IMR-90 (cell line): ENCODE data around the gene PITPNC1. TPM values are rescaled to one million over a fixed set of nuclear protein-coding genes. Genes with fewer than 3 reads are reported as not detected.

Experiments used
- ATAC-seq: fragments of 200-7000 bp; cut with Tn5 transposase; 2 replicates; pipeline ENCODE4 v1.9.1; 2020; ENCODE audit warnings: low read depth, mild to moderate bottlenecking, moderate library complexity
- BruUV-seq: library from RNA; stranded (reverse); fragments of 400-500 nt; replicated peaks from 2 replicates; lab custom pipeline; 2021; lab: Mats Ljungman, UMichigan
- CTCF ChIA-PET: fragments of 300-600 bp; formaldehyde crosslinking; extraction: SDS; loops from one replicate; lab custom pipeline; 2021; ENCODE audit warnings: antibody characterized with exemption; lab: Yijun Ruan, JAX
- POLR2A ChIA-PET: fragments of 300-600 bp; sonication (Branson Sonifier 250); formaldehyde crosslinking; loops from one replicate; lab custom pipeline; 2022; ENCODE audit warnings: antibody characterized with exemption; ENCODE audit not compliant: unreplicated experiment; lab: Charles Lee
- DNase-seq: peaks from one replicate; pipeline ENCODE4 v3.0.0; 2013
- H2AFZ ChIP-seq: replicated peaks from 2 replicates; pipeline ENCODE3; 2013; ENCODE audit warnings: low read length, mild to moderate bottlenecking; ENCODE audit not compliant: poor library complexity
- H2AK5ac ChIP-seq: 2 replicates; pipeline ENCODE4 v1.6.1; 2013; ENCODE audit warnings: low read depth, low read length, inconsistent platforms
- H2AK9ac ChIP-seq: replicated peaks from 2 replicates; pipeline ENCODE3; 2013; ENCODE audit warnings: mild to moderate bottlenecking, low read depth, low read length, moderate library complexity; ENCODE audit not compliant: poor library complexity
- H2BK120ac ChIP-seq: 2 replicates; pipeline ENCODE4 v1.6.1; 2013; ENCODE audit warnings: low read depth, low read length, inconsistent platforms
- H2BK15ac ChIP-seq: 3 replicates; pipeline ENCODE4 v1.6.1; 2013; ENCODE audit warnings: low read depth, low read length, inconsistent platforms
- H2BK20ac ChIP-seq: 2 replicates; pipeline ENCODE4 v1.6.1; 2013; ENCODE audit warnings: low read depth, mild to moderate bottlenecking, inconsistent platforms, low read length, moderate library complexity
- H2BK5ac ChIP-seq: 2 replicates; pipeline ENCODE4 v1.6.1; 2013; ENCODE audit warnings: mild to moderate bottlenecking, low read depth, low read length, inconsistent platforms; ENCODE audit not compliant: poor library complexity, severe bottlenecking
- H3K14ac ChIP-seq: replicated peaks from 2 replicates; pipeline ENCODE4 v1.6.1; 2013; ENCODE audit warnings: low read depth, low read length, inconsistent platforms
- H3K18ac ChIP-seq: 2 replicates; pipeline ENCODE4 v1.6.1; 2013; ENCODE audit warnings: low read depth, low read length, control low read depth
- H3K23ac ChIP-seq: 2 replicates; pipeline ENCODE4 v1.6.1; 2013; ENCODE audit warnings: low read depth, low read length, inconsistent platforms
- H3K27ac ChIP-seq: 2 replicates; pipeline ENCODE4 v1.5.1; 2013; ENCODE audit warnings: mild to moderate bottlenecking, control low read depth, low read length; ENCODE audit not compliant: insufficient read depth
- H3K27me3 ChIP-seq: 2 replicates; pipeline ENCODE4 v1.6.1; 2013; ENCODE audit warnings: low read length; ENCODE audit not compliant: control insufficient read depth, insufficient read depth
- H3K36me3 ChIP-seq: 2 replicates; pipeline ENCODE4 v1.6.1; 2013; ENCODE audit warnings: low read length, mixed read lengths; ENCODE audit not compliant: control insufficient read depth, insufficient read depth
- H3K4ac ChIP-seq: 2 replicates; pipeline ENCODE4 v1.6.1; 2013; ENCODE audit warnings: low read depth, low read length, inconsistent platforms
- H3K4me1 ChIP-seq: 2 replicates; pipeline ENCODE4 v1.6.1; 2013; ENCODE audit warnings: low read length, mixed read lengths; ENCODE audit not compliant: control insufficient read depth, insufficient read depth
- H3K4me2 ChIP-seq: 2 replicates; pipeline ENCODE4 v1.6.1; 2013; ENCODE audit warnings: low read depth, mild to moderate bottlenecking, control low read depth, low read length, moderate library complexity
- H3K4me3 ChIP-seq: 2 replicates; pipeline ENCODE4 v1.5.1; 2013; ENCODE audit warnings: low read depth, mild to moderate bottlenecking, control low read depth, low read length, moderate library complexity; ENCODE audit not compliant: insufficient read depth
- H3K56ac ChIP-seq: 2 replicates; pipeline ENCODE4 v1.6.1; 2013; ENCODE audit warnings: low read length, inconsistent platforms; ENCODE audit not compliant: insufficient read depth; ENCODE audit errors: extremely low read depth
- H3K79me1 ChIP-seq, 2 experiments: 2 replicates each; pipeline ENCODE4 v1.6.1; 2013; ENCODE audit warnings: low read length in 2 of 2, inconsistent platforms in 1 of 2, low read depth in 1 of 2
- H3K9ac ChIP-seq: 2 replicates; pipeline ENCODE4 v1.6.1; 2013; ENCODE audit warnings: low read depth, low read length, control low read depth
- H3K9me1 ChIP-seq: 2 replicates; pipeline ENCODE4 v1.6.1; 2013; ENCODE audit warnings: low read length, inconsistent platforms; ENCODE audit not compliant: insufficient read depth
- H3K9me3 ChIP-seq: 2 replicates; pipeline ENCODE4 v1.6.1; 2013; ENCODE audit warnings: low read length; ENCODE audit not compliant: control insufficient read depth, insufficient read depth
- H4K20me1 ChIP-seq: 2 replicates; pipeline ENCODE4 v1.6.1; 2013; ENCODE audit warnings: low read length, inconsistent platforms; ENCODE audit not compliant: insufficient read depth
- H4K5ac ChIP-seq: 2 replicates; pipeline ENCODE4 v1.6.1; 2013; ENCODE audit warnings: mild to moderate bottlenecking, low read depth, low read length, control low read depth
- H4K8ac ChIP-seq, 2 experiments: 2 replicates each; pipeline ENCODE4 v1.6.1; 2013; ENCODE audit warnings: low read depth in 2 of 2, low read length in 2 of 2, control low read depth in 1 of 2, inconsistent platforms in 1 of 2
- H4K91ac ChIP-seq: 2 replicates; pipeline ENCODE4 v1.6.1; 2013; ENCODE audit warnings: low read depth, low read length, inconsistent platforms; ENCODE audit not compliant: insufficient read depth
- BHLHE40 ChIP-seq: fragments of 150-350 bp; IDR thresholded peaks from 2 replicates; pipeline ENCODE4 v1.6.1; 2016; ENCODE audit warnings: mild to moderate bottlenecking, low read depth, low read length
- CEBPB ChIP-seq: IDR thresholded peaks from 2 replicates; pipeline ENCODE4 v1.6.1; 2012; ENCODE audit warnings: low read depth, low read length, improper control_type of control experiment
- CHD1 ChIP-seq: IDR thresholded peaks from 2 replicates; pipeline ENCODE4 v1.6.1; 2012; ENCODE audit warnings: low read depth, low read length, improper control_type of control experiment
- FOS ChIP-seq: fragments of 150-350 bp; IDR thresholded peaks from 2 replicates; pipeline ENCODE4 v1.6.1; 2016; ENCODE audit warnings: low read depth, low read length
- MAFK ChIP-seq: IDR thresholded peaks from 2 replicates; pipeline ENCODE4 v1.6.1; 2012; ENCODE audit warnings: low read depth, low read length, improper control_type of control experiment
- MAZ ChIP-seq: IDR thresholded peaks from 2 replicates; pipeline ENCODE4 v1.6.1; 2012; ENCODE audit warnings: low read depth, mild to moderate bottlenecking, low read length, improper control_type of control experiment, moderate library complexity, borderline replicate concordance
- MXI1 ChIP-seq: IDR thresholded peaks from 2 replicates; pipeline ENCODE4 v1.6.1; 2012; ENCODE audit warnings: low read depth, mild to moderate bottlenecking, low read length, moderate library complexity, borderline replicate concordance
- NFE2L2 ChIP-seq: fragments of 150-350 bp; IDR thresholded peaks from 2 replicates; pipeline ENCODE4 v1.6.1; 2016; ENCODE audit warnings: low read depth, mild to moderate bottlenecking, low read length
- POLR2A ChIP-seq: IDR thresholded peaks from 2 replicates; pipeline ENCODE4 v1.6.1; 2012; ENCODE audit warnings: mild to moderate bottlenecking, low read depth, low read length
- RAD21 ChIP-seq: IDR thresholded peaks from 2 replicates; pipeline ENCODE4 v1.6.1; 2012; ENCODE audit warnings: low read length, improper control_type of control experiment
- RCOR1 ChIP-seq: IDR thresholded peaks from 2 replicates; pipeline ENCODE4 v1.6.1; 2012; ENCODE audit warnings: mild to moderate bottlenecking, low read length, improper control_type of control experiment; ENCODE audit not compliant: insufficient replicate concordance
- RFX5 ChIP-seq: IDR thresholded peaks from 2 replicates; pipeline ENCODE4 v1.8.0; 2012; ENCODE audit warnings: low read depth, mild to moderate bottlenecking, low read length, moderate library complexity
- SMC3 ChIP-seq: fragments of 150-350 bp; IDR thresholded peaks from 2 replicates; pipeline ENCODE4 v1.6.1; 2016; ENCODE audit warnings: low read depth, mild to moderate bottlenecking, antibody characterized with exemption, low read length, moderate library complexity
- USF2 ChIP-seq: fragments of 150-350 bp; IDR thresholded peaks from 2 replicates; pipeline ENCODE4 v1.6.1; 2017; ENCODE audit warnings: mild to moderate bottlenecking, antibody characterized with exemption, low read length, low read depth
- WGBS, 2 experiments: methylation state at CpG; one replicate each; pipeline versions ENCODE4 v1.1.5 to v1.1.7; 2013; ENCODE audit warnings: missing lambda C conversion rate in 2 of 2; ENCODE audit not compliant: insufficient read length in 1 of 2; ENCODE audit errors: extremely low coverage in 2 of 2; 5-methylcytosine and 5-hydroxymethylcytosine counted together
- dilution Hi-C: fragments of 300-500 bp; cut with HindIII; formaldehyde crosslinking; loops from one replicate; pipeline ENCODE4 v1.14.3; 2018; ENCODE audit warnings: low sequenced_read_pairs; ENCODE audit not compliant: unreplicated experiment
- in situ Hi-C: fragments of 300-500 bp; cut with MboI; formaldehyde crosslinking; loops from 3 replicates; pipeline ENCODE4 v1.14.3; 2019; ENCODE audit warnings: low sequenced_read_pairs, inconsistent platforms, mixed read lengths
- intact Hi-C: fragments of 100-400 bp; cut with micrococcal nuclease; formaldehyde crosslinking; loops from 2 replicates; pipeline ENCODE4 v1.10.0; 2022
- polyA plus RNA-seq, 3 experiments: library from polyadenylated mRNA; depleted of rRNA; stranded (reverse); fragments of >200 nt; gene quantifications; 2 replicates each; pipeline ENCODE4 v1.2.3, GENCODE V29; 2012; ENCODE audit warnings: low replicate concordance in 1 of 3
- total RNA-seq: library from RNA; depleted of rRNA; stranded (reverse); fragments of >200 nt; gene quantifications from 2 replicates; pipeline ENCODE4 v1.2.3, GENCODE V29; 2012
- TF ChIP-seq, protein P1 (sequence below): fragments of 150-350 bp; IDR thresholded peaks from 2 replicates; pipeline ENCODE4 v1.6.1; 2016; ENCODE audit warnings: low read depth, mild to moderate bottlenecking, low read length, moderate library complexity, borderline replicate concordance
- TF ChIP-seq, protein P2 (sequence below): conservative IDR thresholded peaks from 2 replicates; pipeline ENCODE4 v1.5.1; 2012; ENCODE audit warnings: mild to moderate bottlenecking, low read depth, low read length, improper control_type of control experiment

The PITPNC1 gene
- total and polyA plus RNA-seq, 2 of the 4 experiments (the other 2 are of a cell fraction), result 4.1 TPM

- Histone ChIP-seq H3K36me3 (no peaks in the 10 kb centered on the region), H3K27me3 (no peaks in the 10 kb centered on the region), H3K4me1 (no peaks in the 10 kb centered on the region), H4K5ac (no peak overlapping the region), H3K9me3 (no peaks in the 10 kb centered on the region), H3K18ac (no peak overlapping the region), H3K4me2 (no peak overlapping the region), H4K8ac (no peak overlapping the region), H4K20me1 (no peaks in the 10 kb centered on the region), H2AK9ac (no peak overlapping the region), H3K79me1 (no peaks in the 10 kb centered on the region; a peak in 1 of 4 replicates), H3K9ac (no peak overlapping the region), H2AFZ (no peak overlapping the region), H3K56ac (no peak overlapping the region), H2BK5ac (no peak overlapping the region), H2BK20ac (no peak overlapping the region), H3K9me1 (no peaks in the 10 kb centered on the region), H3K27ac (no peak overlapping the region), H3K23ac (no peak overlapping the region), H2AK5ac (no peak overlapping the region), H3K4ac (no peak overlapping the region), H3K14ac (no peak overlapping the region), H3K4me3 (no peak overlapping the region), H2BK120ac (no peak overlapping the region), H4K91ac (no peak overlapping the region), H2BK15ac (no peak overlapping the region)
- DNase-seq (no peak), ATAC-seq (no peak)
- 87% methylated on average over 7 of the region's 10 CpGs; no CpG with 5 or more reads in 1 of the 2 experiments for WGBS, 2 experiments
- dilution Hi-C loops, result no loop called here
- no peak for TF ChIP-seq CEBPB
- no peak for TF ChIP-seq POLR2A
- no peak for TF ChIP-seq FOS
- TF ChIP-seq CHD1, result no peak
- no peak for TF ChIP-seq USF2
- TF ChIP-seq RAD21, result no peak
- no peak for TF ChIP-seq MAZ
- no peak for TF ChIP-seq MXI1
- no peak for TF ChIP-seq RFX5
- TF ChIP-seq NFE2L2, result no peak
- TF ChIP-seq, protein P1, sequence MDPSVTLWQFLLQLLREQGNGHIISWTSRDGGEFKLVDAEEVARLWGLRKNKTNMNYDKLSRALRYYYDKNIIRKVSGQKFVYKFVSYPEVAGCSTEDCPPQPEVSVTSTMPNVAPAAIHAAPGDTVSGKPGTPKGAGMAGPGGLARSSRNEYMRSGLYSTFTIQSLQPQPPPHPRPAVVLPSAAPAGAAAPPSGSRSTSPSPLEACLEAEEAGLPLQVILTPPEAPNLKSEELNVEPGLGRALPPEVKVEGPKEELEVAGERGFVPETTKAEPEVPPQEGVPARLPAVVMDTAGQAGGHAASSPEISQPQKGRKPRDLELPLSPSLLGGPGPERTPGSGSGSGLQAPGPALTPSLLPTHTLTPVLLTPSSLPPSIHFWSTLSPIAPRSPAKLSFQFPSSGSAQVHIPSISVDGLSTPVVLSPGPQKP, result no peak
- TF ChIP-seq, protein P2, sequence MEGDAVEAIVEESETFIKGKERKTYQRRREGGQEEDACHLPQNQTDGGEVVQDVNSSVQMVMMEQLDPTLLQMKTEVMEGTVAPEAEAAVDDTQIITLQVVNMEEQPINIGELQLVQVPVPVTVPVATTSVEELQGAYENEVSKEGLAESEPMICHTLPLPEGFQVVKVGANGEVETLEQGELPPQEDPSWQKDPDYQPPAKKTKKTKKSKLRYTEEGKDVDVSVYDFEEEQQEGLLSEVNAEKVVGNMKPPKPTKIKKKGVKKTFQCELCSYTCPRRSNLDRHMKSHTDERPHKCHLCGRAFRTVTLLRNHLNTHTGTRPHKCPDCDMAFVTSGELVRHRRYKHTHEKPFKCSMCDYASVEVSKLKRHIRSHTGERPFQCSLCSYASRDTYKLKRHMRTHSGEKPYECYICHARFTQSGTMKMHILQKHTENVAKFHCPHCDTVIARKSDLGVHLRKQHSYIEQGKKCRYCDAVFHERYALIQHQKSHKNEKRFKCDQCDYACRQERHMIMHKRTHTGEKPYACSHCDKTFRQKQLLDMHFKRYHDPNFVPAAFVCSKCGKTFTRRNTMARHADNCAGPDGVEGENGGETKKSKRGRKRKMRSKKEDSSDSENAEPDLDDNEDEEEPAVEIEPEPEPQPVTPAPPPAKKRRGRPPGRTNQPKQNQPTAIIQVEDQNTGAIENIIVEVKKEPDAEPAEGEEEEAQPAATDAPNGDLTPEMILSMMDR, result no peak
- TF ChIP-seq BHLHE40, result no peak
- no peak for TF ChIP-seq MAFK
- TF ChIP-seq SMC3, result no peak
- no peak for TF ChIP-seq RCOR1
- ChIA-PET CTCF (interaction anchor here (0.6 kb wide), 1 partner anchor 17 kb away, joined by 5 read pairs; no protein-coding TSS in a partner anchor), POLR2A (no interaction called here)
- no TSS peak for BruUV-seq
- in situ Hi-C loops, result loop anchor here (10.0 kb wide), 1 partner anchor 222 kb away; no protein-coding TSS in a partner anchor
- intact Hi-C loops, result no loop called here
Measured at GRCh38 chr17:67606896-67607604, 230.0 kb downstream of the PITPNC1 start.
